ENCODE measurements around the gene DOCK1.

The DOCK1 gene

DNA sequence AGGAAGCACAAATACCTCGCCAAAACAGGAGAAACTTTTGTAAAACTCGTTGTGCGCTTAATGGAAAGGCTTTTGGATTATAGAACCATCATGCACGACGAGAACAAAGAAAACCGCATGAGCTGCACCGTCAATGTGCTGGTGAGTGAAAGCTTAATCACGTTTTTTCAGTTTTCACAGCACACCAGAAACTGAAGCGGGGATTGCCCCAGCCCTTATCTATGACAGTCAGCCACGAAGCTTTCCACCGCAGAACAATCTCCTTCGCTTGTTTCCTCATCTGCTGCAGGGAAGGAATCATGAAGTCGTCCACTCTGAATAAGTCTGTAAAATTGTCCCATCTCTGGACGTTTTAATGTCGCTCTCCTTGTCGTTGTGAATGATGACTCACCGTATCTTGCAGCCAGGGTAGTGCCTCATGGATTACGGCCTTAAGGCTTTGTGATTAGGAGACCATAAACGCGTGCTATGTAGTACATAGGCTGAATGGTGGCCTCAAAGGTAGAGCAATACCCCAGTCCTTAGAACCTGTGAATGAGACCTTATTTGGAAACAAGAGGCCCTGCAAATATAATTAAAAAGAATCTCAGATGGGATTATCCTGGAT is 468.9 kb downstream of the DOCK1 start:
- no peak overlapping the region for H3K27ac ChIP-seq (ENCODE audit: low read depth, low read length)
- no peaks in the 10 kb centered on the region for H3K27me3 ChIP-seq (ENCODE audit: insufficient read depth, low read length)
- no peaks in the 10 kb centered on the region for H3K4me1 ChIP-seq (ENCODE audit: control insufficient read depth, insufficient read depth, low read length, unreplicated experiment)
- H3K36me3 ChIP-seq (ENCODE audit: insufficient read depth, low read length): no peaks in the 10 kb centered on the region
- H2AFZ ChIP-seq (ENCODE audit: low read length, unreplicated experiment): no peak overlapping the region
- no peak overlapping the region for H3K4me3 ChIP-seq (ENCODE audit: low read depth, low read length)
- no peaks in the 10 kb centered on the region for H3K79me2 ChIP-seq (ENCODE audit: control insufficient read depth, insufficient read depth, low read length, unreplicated experiment)

DNA sequence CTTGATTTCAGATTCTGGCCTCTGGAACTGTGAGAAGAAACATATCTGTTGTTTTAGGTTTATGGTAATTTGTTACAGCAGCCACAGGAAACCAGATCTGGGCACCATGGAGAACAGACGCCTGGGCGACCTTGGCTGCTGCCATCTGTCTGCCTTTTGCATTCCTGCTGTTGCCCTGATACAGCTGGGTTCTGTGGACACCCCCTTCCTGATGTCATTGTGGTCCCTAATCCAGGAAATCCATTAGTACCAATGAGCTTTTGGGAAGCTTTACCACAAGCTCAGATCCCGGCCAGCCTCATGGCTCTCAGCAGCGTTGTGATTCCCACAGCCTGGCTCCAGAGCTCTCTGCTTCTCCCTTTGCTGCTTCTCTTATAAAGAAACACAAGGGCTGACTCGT is 469.7 kb downstream of the DOCK1 start:
- no peaks in the 10 kb centered on the region for H3K27me3 ChIP-seq (ENCODE audit: insufficient read depth, low read length)
- no peaks in the 10 kb centered on the region for H3K36me3 ChIP-seq (ENCODE audit: insufficient read depth, low read length)
- H3K27ac ChIP-seq (ENCODE audit: low read depth, low read length): no peak overlapping the region
- no peaks in the 10 kb centered on the region for H3K4me1 ChIP-seq (ENCODE audit: control insufficient read depth, insufficient read depth, low read length, unreplicated experiment)
- H3K79me2 ChIP-seq (ENCODE audit: control insufficient read depth, insufficient read depth, low read length, unreplicated experiment): no peaks in the 10 kb centered on the region
- no peak overlapping the region for H3K4me3 ChIP-seq (ENCODE audit: low read depth, low read length)
- H2AFZ ChIP-seq (ENCODE audit: low read length, unreplicated experiment): no peak overlapping the region

DNA sequence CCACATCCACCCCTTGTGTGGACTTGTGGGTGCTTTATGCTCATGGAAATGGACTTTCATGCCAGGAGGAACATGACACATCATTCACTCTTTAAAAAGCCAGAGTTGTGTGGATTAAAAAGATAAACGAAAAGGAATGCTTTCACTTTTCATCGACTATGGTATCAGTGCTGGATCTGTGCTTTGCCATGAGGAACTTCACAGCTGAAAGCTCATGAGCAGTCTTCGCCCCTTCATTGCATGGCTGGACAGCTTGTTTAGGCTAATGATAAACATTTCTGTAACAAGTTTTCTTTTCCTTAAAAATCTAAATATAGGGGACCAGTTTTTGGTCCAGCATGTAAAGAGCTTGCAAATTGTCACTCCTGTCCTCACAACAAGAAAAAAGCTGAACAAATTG is 470.2 kb downstream of the DOCK1 start:
- Histone ChIP-seq H3K4me3 (ENCODE audit: low read depth, low read length) (no peak overlapping the region), H3K36me3 (ENCODE audit: insufficient read depth, low read length) (no peaks in the 10 kb centered on the region), H3K4me1 (ENCODE audit: control insufficient read depth, insufficient read depth, low read length, unreplicated experiment) (no peaks in the 10 kb centered on the region), H3K79me2 (ENCODE audit: control insufficient read depth, insufficient read depth, low read length, unreplicated experiment) (no peaks in the 10 kb centered on the region), H2AFZ (ENCODE audit: low read length, unreplicated experiment) (no peak overlapping the region), H3K27me3 (ENCODE audit: insufficient read depth, low read length) (no peaks in the 10 kb centered on the region), H3K27ac (ENCODE audit: low read depth, low read length) (no peak overlapping the region)

DNA sequence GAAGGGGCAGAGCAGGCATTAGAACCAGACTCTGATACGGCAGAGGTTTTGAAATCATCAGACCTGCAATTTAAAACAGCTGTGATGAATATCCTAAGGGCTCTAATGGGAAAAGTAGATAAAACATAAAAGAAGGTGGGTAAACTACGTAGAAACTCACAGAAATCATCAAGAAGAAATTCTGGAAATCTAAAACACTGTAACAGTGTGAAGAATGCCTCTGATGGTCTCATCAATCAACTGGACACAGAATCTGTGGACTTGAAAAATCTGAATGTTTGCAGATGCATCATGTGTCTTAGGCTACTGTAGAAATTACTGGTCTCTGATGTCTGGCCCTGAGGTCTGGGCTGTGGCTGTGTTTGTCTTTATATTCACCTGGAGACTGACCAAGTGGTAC is 470.8 kb downstream of the DOCK1 start:
- H3K4me1 ChIP-seq (ENCODE audit: control insufficient read depth, insufficient read depth, low read length, unreplicated experiment): no peaks in the 10 kb centered on the region
- H3K36me3 ChIP-seq (ENCODE audit: insufficient read depth, low read length): no peaks in the 10 kb centered on the region
- H3K27ac ChIP-seq (ENCODE audit: low read depth, low read length): no peak overlapping the region
- no peaks in the 10 kb centered on the region for H3K27me3 ChIP-seq (ENCODE audit: insufficient read depth, low read length)
- H2AFZ ChIP-seq (ENCODE audit: low read length, unreplicated experiment): no peak overlapping the region
- H3K4me3 ChIP-seq (ENCODE audit: low read depth, low read length): no peak overlapping the region
- no peaks in the 10 kb centered on the region for H3K79me2 ChIP-seq (ENCODE audit: control insufficient read depth, insufficient read depth, low read length, unreplicated experiment)

DNA sequence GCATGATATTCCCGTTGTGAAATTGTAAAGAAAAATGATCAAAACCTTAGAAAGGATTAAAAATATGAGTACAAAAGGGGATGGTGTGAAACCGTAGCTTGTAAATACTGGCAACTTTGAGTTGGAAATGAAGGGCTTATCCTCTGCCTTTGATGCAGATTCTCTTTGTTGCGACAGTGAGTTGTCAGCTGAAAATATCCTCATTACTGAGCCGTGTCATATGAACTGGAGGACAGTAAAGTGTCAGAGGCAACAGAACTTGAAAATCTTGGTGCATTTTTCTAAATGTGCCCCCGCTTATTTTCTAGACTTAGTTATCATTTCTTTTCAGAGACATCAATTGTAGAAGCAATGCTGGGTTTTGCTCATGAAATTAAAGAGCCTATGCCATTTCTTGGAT is 473.4 kb downstream of the DOCK1 start:
- Histone ChIP-seq H3K27ac (ENCODE audit: low read depth, low read length) (no peak overlapping the region), H3K27me3 (ENCODE audit: insufficient read depth, low read length) (no peaks in the 10 kb centered on the region), H2AFZ (ENCODE audit: low read length, unreplicated experiment) (no peak overlapping the region), H3K4me3 (ENCODE audit: low read depth, low read length) (no peak overlapping the region), H3K36me3 (ENCODE audit: insufficient read depth, low read length) (no peaks in the 10 kb centered on the region), H3K79me2 (ENCODE audit: control insufficient read depth, insufficient read depth, low read length, unreplicated experiment) (no peaks in the 10 kb centered on the region), H3K4me1 (ENCODE audit: control insufficient read depth, insufficient read depth, low read length, unreplicated experiment) (no peaks in the 10 kb centered on the region)

DNA sequence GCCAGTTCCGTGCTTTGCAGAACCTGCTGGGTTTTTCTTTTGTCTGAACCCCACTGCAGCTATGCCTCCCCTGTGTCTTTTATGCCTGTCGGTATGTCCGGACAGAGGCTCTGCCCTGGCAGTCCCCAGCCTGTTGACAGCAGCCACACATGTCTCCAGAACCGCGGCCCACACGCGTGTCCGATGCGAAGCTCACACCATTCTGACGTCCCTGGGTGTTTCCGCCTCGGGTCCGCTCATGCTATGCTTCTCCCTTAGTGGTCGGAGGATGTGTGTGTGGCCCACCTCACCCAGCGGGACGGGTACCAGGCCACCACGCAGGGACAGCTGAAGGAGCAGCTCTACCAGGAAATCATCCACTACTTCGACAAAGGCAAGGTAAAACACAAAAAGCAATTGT is 479.3 kb downstream of the DOCK1 start:
- Histone ChIP-seq H3K4me1 (ENCODE audit: control insufficient read depth, insufficient read depth, low read length, unreplicated experiment) (no peaks in the 10 kb centered on the region), H2AFZ (ENCODE audit: low read length, unreplicated experiment) (no peak overlapping the region), H3K27me3 (ENCODE audit: insufficient read depth, low read length) (no peaks in the 10 kb centered on the region), H3K27ac (ENCODE audit: low read depth, low read length) (no peak overlapping the region), H3K36me3 (ENCODE audit: insufficient read depth, low read length) (no peaks in the 10 kb centered on the region), H3K79me2 (ENCODE audit: control insufficient read depth, insufficient read depth, low read length, unreplicated experiment) (no peaks in the 10 kb centered on the region), H3K4me3 (ENCODE audit: low read depth, low read length) (no peak overlapping the region)

DNA sequence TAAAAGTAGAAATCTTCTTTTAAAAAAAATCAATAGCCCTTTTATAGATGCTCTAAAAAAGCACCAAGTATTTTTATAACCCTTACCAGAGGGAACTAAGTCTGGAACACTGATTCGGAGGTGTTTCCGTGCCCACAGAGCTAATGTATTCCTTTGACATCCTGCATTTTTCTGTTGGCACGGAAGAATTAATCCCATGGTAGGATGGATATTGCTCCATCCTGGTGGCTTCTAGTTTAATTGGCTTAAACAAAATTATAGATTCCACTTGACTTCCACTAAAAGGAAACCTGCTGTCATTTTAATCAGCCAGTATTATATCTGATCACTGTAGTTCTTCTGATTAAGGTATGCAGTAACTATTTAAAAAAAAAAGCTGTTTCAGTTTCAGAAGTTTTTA is 479.8 kb downstream of the DOCK1 start:
- Histone ChIP-seq H3K27me3 (ENCODE audit: insufficient read depth, low read length) (no peaks in the 10 kb centered on the region), H3K79me2 (ENCODE audit: control insufficient read depth, insufficient read depth, low read length, unreplicated experiment) (no peaks in the 10 kb centered on the region), H3K36me3 (ENCODE audit: insufficient read depth, low read length) (no peaks in the 10 kb centered on the region), H3K4me1 (ENCODE audit: control insufficient read depth, insufficient read depth, low read length, unreplicated experiment) (no peaks in the 10 kb centered on the region), H3K4me3 (ENCODE audit: low read depth, low read length) (no peak overlapping the region), H3K27ac (ENCODE audit: low read depth, low read length) (no peak overlapping the region), H2AFZ (ENCODE audit: low read length, unreplicated experiment) (no peak overlapping the region)

DNA sequence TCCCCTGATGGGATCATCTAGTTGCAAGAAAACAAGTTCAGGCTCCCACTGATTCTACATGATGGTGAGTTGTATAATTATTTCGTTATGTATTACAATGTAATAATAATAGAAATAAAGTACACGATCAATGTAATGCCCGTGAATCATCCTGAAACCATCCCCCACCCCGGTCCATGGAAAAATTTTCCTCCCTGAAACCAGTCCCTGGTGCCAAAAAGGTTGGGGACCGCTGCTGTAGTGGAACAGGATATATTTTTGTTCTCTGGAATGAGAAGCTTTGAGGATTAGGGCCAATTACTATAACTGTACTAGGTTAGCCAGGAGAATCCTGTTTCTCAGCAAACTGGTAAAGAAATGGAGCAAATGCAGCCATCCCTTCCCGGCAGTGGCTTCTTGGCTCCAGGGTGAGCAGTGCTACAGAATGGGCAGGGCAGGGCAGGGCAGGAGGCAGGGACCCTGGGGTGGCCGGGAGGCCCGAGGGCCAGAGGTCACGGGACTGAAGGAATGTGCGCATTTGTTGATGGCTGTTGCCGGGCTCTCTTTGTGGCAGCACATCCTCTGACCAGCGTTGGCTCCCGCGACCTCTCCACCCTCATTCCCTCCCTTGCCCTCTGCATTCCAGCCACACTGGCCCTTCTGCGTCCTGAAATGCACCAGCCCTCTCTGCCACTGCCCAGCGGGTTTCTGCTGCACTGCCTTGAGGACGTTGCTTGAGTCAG is 481.5 kb downstream of the DOCK1 start:
- no peaks in the 10 kb centered on the region for H3K4me1 ChIP-seq (ENCODE audit: control insufficient read depth, insufficient read depth, low read length, unreplicated experiment)
- no peaks in the 10 kb centered on the region for H3K36me3 ChIP-seq (ENCODE audit: insufficient read depth, low read length)
- no peak overlapping the region for H3K4me3 ChIP-seq (ENCODE audit: low read depth, low read length)
- H3K27ac ChIP-seq (ENCODE audit: low read depth, low read length): no peak overlapping the region
- no peaks in the 10 kb centered on the region for H3K27me3 ChIP-seq (ENCODE audit: insufficient read depth, low read length)
- H3K79me2 ChIP-seq (ENCODE audit: control insufficient read depth, insufficient read depth, low read length, unreplicated experiment): no peaks in the 10 kb centered on the region
- H2AFZ ChIP-seq (ENCODE audit: low read length, unreplicated experiment): no peak overlapping the region

DNA sequence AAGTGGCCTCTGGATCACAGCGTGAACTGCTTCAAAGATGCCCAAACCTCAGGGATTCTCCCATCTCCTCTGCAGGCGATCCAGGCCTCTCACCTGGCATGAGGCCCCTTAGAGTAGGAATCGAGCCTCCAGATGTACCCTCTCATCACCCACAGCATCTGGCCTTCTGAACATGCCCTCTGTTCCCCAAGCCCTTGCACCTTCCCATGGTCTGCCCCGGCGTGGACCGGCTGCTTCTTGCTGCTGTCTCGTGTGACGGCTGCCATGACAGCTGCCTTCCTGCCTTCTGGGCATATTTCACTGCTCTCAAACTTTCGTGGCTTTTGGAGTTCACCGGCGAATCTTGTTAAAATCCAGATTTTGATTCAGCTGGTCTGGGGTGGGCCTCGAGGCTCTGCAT is 486.6 kb downstream of the DOCK1 start:
- H2AFZ ChIP-seq (ENCODE audit: low read length, unreplicated experiment): no peak overlapping the region
- H3K4me3 ChIP-seq (ENCODE audit: low read depth, low read length): no peak overlapping the region
- H3K27me3 ChIP-seq (ENCODE audit: insufficient read depth, low read length): no peaks in the 10 kb centered on the region
- no peaks in the 10 kb centered on the region for H3K79me2 ChIP-seq (ENCODE audit: control insufficient read depth, insufficient read depth, low read length, unreplicated experiment)
- H3K36me3 ChIP-seq (ENCODE audit: insufficient read depth, low read length): no peaks in the 10 kb centered on the region
- H3K4me1 ChIP-seq (ENCODE audit: control insufficient read depth, insufficient read depth, low read length, unreplicated experiment): no peaks in the 10 kb centered on the region
- no peak overlapping the region for H3K27ac ChIP-seq (ENCODE audit: low read depth, low read length)

DNA sequence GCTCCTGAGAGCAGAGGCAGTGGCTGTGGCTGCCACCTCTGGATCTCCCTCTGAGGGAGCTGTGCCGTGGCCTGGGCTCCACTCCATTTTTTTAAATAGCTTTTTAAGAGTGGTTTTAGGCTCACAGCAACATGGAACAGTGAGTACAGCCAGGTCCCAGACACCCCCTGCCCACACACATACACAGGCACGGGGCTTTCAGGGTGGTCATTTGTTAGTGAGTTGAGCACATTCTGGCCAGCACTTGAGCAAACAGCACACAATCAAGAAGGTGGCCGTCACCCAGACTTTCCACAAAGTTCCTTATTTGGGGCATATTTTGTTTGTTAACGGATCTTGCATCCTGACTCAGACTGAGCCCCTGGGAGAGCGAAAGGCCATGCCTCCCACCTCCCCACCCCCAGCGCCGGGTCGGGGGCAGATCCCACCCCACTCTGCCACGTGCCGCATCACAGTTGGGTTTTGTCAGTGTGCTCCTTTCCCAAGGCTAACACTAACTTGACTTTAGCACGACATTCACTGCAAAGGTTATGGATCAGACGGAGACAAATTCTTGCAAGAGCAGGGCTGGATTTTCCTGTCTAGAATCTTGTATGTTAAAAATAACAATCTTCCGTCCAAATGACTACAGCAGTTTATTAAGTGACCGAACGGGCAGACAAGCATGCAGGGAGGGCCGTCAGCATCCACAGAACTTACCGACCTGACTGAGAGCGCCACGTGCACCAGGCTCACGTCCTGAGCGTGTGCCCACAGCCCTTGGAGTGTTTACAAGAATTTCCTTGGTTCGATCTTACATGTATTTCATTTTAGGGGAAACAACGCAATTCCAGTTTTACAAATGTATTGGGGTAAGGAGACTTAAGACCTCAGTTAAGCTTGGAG is 487.4 kb downstream of the DOCK1 start:
- Histone ChIP-seq H3K4me3 (ENCODE audit: low read depth, low read length) (no peak overlapping the region), H2AFZ (ENCODE audit: low read length, unreplicated experiment) (no peak overlapping the region), H3K79me2 (ENCODE audit: control insufficient read depth, insufficient read depth, low read length, unreplicated experiment) (no peaks in the 10 kb centered on the region), H3K36me3 (ENCODE audit: insufficient read depth, low read length) (no peaks in the 10 kb centered on the region), H3K27ac (ENCODE audit: low read depth, low read length) (no peak overlapping the region), H3K4me1 (ENCODE audit: control insufficient read depth, insufficient read depth, low read length, unreplicated experiment) (peaks cover under 1% of the 10 kb centered on the region), H3K27me3 (ENCODE audit: insufficient read depth, low read length) (no peaks in the 10 kb centered on the region)

All from ACC112 (cell line).